GM19035 (cell line): Measurements from ENCODE around the gene GAN.
"Not testable (repeated sequence)": the region's sequence is repeated elsewhere in the genome, so short reads cannot be mapped to it uniquely, and the experiment has no call there.

Source experiments
- ATAC-seq: cut with Tn5 transposase; IDR thresholded peaks from one replicate; pipeline ENCODE4 v1.9.1; 2021; ENCODE audit not compliant: unreplicated experiment

The GAN gene

GRCh38 chr16:81296631-81297030, 18.1 kb upstream of the GAN start:
- no peak for ATAC-seq

- no peak for ATAC-seq
These were observed 7.0 kb upstream of the GAN start for GRCh38 chr16:81307770-81308169.

GRCh38 chr16:81310045-81310644, 4.6 kb upstream of the GAN start:
- ATAC-seq: no peak

- no peak for ATAC-seq
These were observed 3.0 kb upstream of the GAN start for GRCh38 chr16:81311762-81312161.

GRCh38 chr16:81313701-81314602, 810 bp upstream of the GAN start:
- ATAC-seq: no peak

GRCh38 chr16:81315271-81316175, 761 bp downstream of the GAN start:
- peak; percentile 36 for ATAC-seq

- no peak for ATAC-seq
These were observed 1.4 kb downstream of the GAN start for GRCh38 chr16:81316176-81316496.

- no peak for ATAC-seq
These were observed 3.9 kb downstream of the GAN start for GRCh38 chr16:81318711-81319110.

- ATAC-seq: no peak
These were observed 4.6 kb downstream of the GAN start for GRCh38 chr16:81319221-81319912.

GRCh38 chr16:81321039-81321438, 6.3 kb downstream of the GAN start:
- ATAC-seq: no peak

- no peak for ATAC-seq
These were observed 6.8 kb downstream of the GAN start for GRCh38 chr16:81321536-81321935.

GRCh38 chr16:81324808-81325207, 10.0 kb downstream of the GAN start:
- no peak for ATAC-seq

- ATAC-seq: no peak
These were observed 12.2 kb downstream of the GAN start for GRCh38 chr16:81327011-81327410.

- no peak for ATAC-seq
These were observed 12.9 kb downstream of the GAN start for GRCh38 chr16:81327447-81328196.

GRCh38 chr16:81329947-81330346, 15.2 kb downstream of the GAN start:
- ATAC-seq: no peak

GRCh38 chr16:81333356-81333755, 18.6 kb downstream of the GAN start:
- ATAC-seq: no peak

- no peak for ATAC-seq
These were observed 20.9 kb downstream of the GAN start for GRCh38 chr16:81335669-81336068.

GRCh38 chr16:81337097-81337496, 22.3 kb downstream of the GAN start:
- no peak for ATAC-seq

GRCh38 chr16:81345172-81345571, 30.4 kb downstream of the GAN start:
- not testable (repeated sequence) for ATAC-seq

- ATAC-seq: no peak
These were observed 32.7 kb downstream of the GAN start for GRCh38 chr16:81347425-81347824.
